BLaER1 treated with 17β-estradiol and CSF1 and Interleukin-3, amounts not matched to agents 10 nM and 100 nM (cell line): ENCODE results near the gene TTLL13.
A peak's percentile ranks its signal among the peaks of the same experiment; 100 is the strongest.

Experiments
- H3K27ac ChIP-seq, 11 experiments: shearing (Covaris generic); formaldehyde crosslinking; 2 replicates each; pipeline ENCODE4 v1.8.1; 2022
- H3K27me3 ChIP-seq, 11 experiments: shearing (Covaris generic); formaldehyde crosslinking; 2 replicates each; pipeline ENCODE4 v1.8.1; 2022
- H3K36me3 ChIP-seq, 11 experiments: shearing (Covaris generic); formaldehyde crosslinking; 2 replicates each; pipeline ENCODE4 v1.8.1; 2022
- H3K4me1 ChIP-seq, 10 experiments: shearing (Covaris generic); formaldehyde crosslinking; 2 replicates each; pipeline ENCODE4 v1.8.1; 2022
- H3K4me2 ChIP-seq, 11 experiments: shearing (Covaris generic); formaldehyde crosslinking; 2 replicates each; pipeline ENCODE4 v1.8.1; 2022
- H3K4me3 ChIP-seq, 10 experiments: shearing (Covaris generic); formaldehyde crosslinking; 2 replicates each; pipeline ENCODE4 v1.8.1; 2022
- H3K9ac ChIP-seq, 11 experiments: shearing (Covaris generic); formaldehyde crosslinking; 2 replicates each; pipeline ENCODE4 v1.8.1; 2022
- H3K9me3 ChIP-seq, 11 experiments: shearing (Covaris generic); formaldehyde crosslinking; replicated peaks in 1 of 11; 2 replicates each; pipeline ENCODE4 v1.8.1; 2022
- H4K20me1 ChIP-seq, 11 experiments: shearing (Covaris generic); formaldehyde crosslinking; 2 replicates each; pipeline ENCODE4 v1.8.1; 2022
- Cebpa-rat ChIP-seq, 11 experiments: shearing (Covaris generic); IDR thresholded peaks; 2 replicates each; pipeline ENCODE4 v1.8.1; 2022

Gene TTLL13

GRCh38 chr15:90212221-90213098, 36.9 kb upstream of the TTLL13 start:
- Histone ChIP-seq H3K4me3 (no peak overlapping the region), H3K9me3 (no peaks in the 10 kb centered on the region), H3K27me3 (no peaks in the 10 kb centered on the region), H3K36me3 (peaks cover 3 to 75% (median 36%) of the 10 kb centered on the region in 11 experiments; a peak in 19 of 22 replicates), H3K4me1 (peaks cover 57 to 76% (median 62%) of the 10 kb centered on the region in 10 experiments), H3K9ac (peak overlapping the region in 2 of 11 experiments; percentile 14 to 21; a peak in 2 of 22 replicates), H3K4me2 (peak overlapping the region; percentile 56 to 94 (median 88)), H3K27ac (peak overlapping the region in 5 of 11 experiments; percentile 18 to 61 (median 50); a peak in 5 of 22 replicates), H4K20me1 (peaks cover 6 to 92% (median 45%) of the 10 kb centered on the region in 11 experiments; a peak in 16 of 22 replicates)
- no peak for TF ChIP-seq Cebpa-rat (IDR thresholded peaks at IDR 0.05)

- Histone ChIP-seq H4K20me1 (peaks cover 6 to 92% (median 45%) of the 10 kb centered on the region in 11 experiments; a peak in 16 of 22 replicates), H3K27me3 (no peaks in the 10 kb centered on the region), H3K27ac (peak overlapping the region in 5 of 11 experiments; percentile 3 to 22 (median 15); a peak in 3 of 22 replicates), H3K4me1 (peaks cover 57 to 70% (median 62%) of the 10 kb centered on the region in 10 experiments), H3K4me2 (peak overlapping the region; percentile 38 to 94 (median 83)), H3K4me3 (no peak overlapping the region), H3K9ac (peak overlapping the region in 5 of 11 experiments; percentile 3 to 26 (median 14); a peak in 3 of 22 replicates), H3K9me3 (no peaks in the 10 kb centered on the region), H3K36me3 (peaks cover 0 to 75% (median 38%) of the 10 kb centered on the region in 11 experiments; a peak in 19 of 22 replicates)
- TF ChIP-seq Cebpa-rat (IDR thresholded peaks at IDR 0.05) = no peak
Observed at GRCh38 chr15:90213122-90213817, 36.1 kb upstream of the TTLL13 start.

DNA sequence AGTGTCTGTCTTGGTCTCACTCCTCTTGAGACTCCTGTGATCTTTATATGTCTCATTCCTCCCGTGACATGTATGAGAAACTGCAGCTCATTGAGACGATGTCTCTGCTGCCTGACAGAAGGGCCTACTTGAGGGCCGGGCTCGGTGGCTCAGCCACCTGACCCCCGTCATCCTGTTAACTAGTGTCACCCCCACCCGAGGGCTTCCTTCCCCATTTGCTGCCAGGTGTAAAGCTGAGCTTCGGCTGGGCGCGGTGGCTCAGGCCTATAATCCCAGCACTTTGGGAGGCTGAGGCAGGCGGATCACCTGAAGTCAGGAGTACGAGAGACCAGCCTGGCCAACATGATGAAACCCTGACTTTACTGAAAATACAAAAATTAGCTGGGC, 35.5 kb upstream of the TTLL13 start:
- Histone ChIP-seq H3K9me3 (no peaks in the 10 kb centered on the region), H4K20me1 (peaks cover 6 to 92% (median 42%) of the 10 kb centered on the region in 11 experiments; a peak in 16 of 22 replicates), H3K9ac (peak overlapping the region in 4 of 11 experiments; percentile 3 to 26 (median 9); a peak in 1 of 22 replicates), H3K4me1 (peaks cover 57 to 65% (median 64%) of the 10 kb centered on the region in 10 experiments), H3K27ac (peak overlapping the region in 3 of 11 experiments; percentile 3 to 21 (median 7); a peak in 1 of 22 replicates), H3K4me2 (peak overlapping the region; percentile 38 to 94 (median 83)), H3K4me3 (no peak overlapping the region), H3K36me3 (peaks cover 0 to 76% (median 36%) of the 10 kb centered on the region in 11 experiments; a peak in 19 of 22 replicates), H3K27me3 (no peaks in the 10 kb centered on the region)
- TF ChIP-seq Cebpa-rat (IDR thresholded peaks at IDR 0.05) = no peak

DNA sequence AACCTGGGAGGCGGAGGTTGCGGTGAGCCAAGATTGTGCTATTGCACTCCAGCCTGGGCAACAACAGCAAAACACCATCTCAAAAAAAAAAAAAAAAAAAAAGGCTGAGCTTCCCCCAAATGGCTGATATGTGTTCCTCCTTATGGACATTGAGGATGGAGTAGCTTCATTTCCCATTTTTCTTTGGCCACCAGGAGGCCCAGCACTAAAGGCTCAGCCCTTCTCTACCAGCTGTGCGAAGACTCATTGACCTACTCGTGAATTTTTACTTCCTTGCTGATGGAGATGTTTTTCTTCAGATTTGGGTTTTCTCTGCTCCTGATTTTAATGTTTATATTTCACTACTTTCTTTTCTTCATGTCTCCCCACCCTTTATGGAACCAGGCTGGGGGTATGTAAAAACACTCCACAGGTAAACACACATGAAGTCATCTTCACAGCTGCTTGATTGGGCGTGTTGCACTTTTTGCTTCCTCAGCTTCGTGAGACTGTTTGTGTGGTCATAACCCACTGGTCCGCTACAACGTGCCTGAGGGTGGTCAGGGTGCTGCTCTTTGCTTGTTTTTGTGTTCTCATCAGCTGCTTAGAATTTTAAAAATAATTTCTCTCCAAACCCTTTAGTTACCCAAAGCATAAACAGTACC, 34.7 kb upstream of the TTLL13 start:
- Histone ChIP-seq H3K4me1 (peaks cover 58 to 67% (median 64%) of the 10 kb centered on the region in 10 experiments), H3K36me3 (peaks cover 0 to 76% (median 30%) of the 10 kb centered on the region in 11 experiments; a peak in 19 of 22 replicates), H3K27ac (no peak overlapping the region), H3K4me3 (no peak overlapping the region), H3K27me3 (no peaks in the 10 kb centered on the region), H4K20me1 (peaks cover 6 to 93% (median 39%) of the 10 kb centered on the region in 11 experiments; a peak in 16 of 22 replicates), H3K9me3 (no peaks in the 10 kb centered on the region), H3K9ac (no peak overlapping the region), H3K4me2 (peak overlapping the region in 6 of 11 experiments; percentile 42 to 94 (median 89); a peak in 6 of 22 replicates)
- TF ChIP-seq Cebpa-rat (IDR thresholded peaks at IDR 0.05) = no peak

- Histone ChIP-seq H3K27ac (no peak overlapping the region), H3K36me3 (peaks cover 5 to 87% (median 33%) of the 10 kb centered on the region in 11 experiments; a peak in 19 of 22 replicates), H4K20me1 (peaks cover 7 to 76% (median 19%) of the 10 kb centered on the region in 11 experiments; a peak in 16 of 22 replicates), H3K9me3 (no peaks in the 10 kb centered on the region), H3K4me2 (no peak overlapping the region), H3K4me1 (peaks cover 30 to 63% (median 56%) of the 10 kb centered on the region in 10 experiments), H3K27me3 (no peaks in the 10 kb centered on the region), H3K9ac (peak overlapping the region in 1 of 11 experiments; percentile 7; a peak in 1 of 22 replicates), H3K4me3 (no peak overlapping the region)
- TF ChIP-seq Cebpa-rat (IDR thresholded peaks at IDR 0.05) = no peak
Observed at GRCh38 chr15:90217671-90218394, 31.5 kb upstream of the TTLL13 start.

- Histone ChIP-seq H4K20me1 (peaks cover 0 to 79% (median 13%) of the 10 kb centered on the region in 11 experiments; a peak in 14 of 22 replicates), H3K4me1 (peaks cover 12 to 63% (median 56%) of the 10 kb centered on the region in 10 experiments), H3K9me3 (no peaks in the 10 kb centered on the region), H3K4me2 (peak overlapping the region in 10 of 11 experiments; percentile 2 to 47 (median 38); a peak in 13 of 22 replicates), H3K4me3 (no peak overlapping the region), H3K27ac (0 out of 22 replicates have a peak overlapping the region, but pooled peaks of 1 of the 11 experiments have one; percentile 19), H3K9ac (peak overlapping the region in 3 of 11 experiments; percentile 10 to 38 (median 19); a peak in 2 of 22 replicates), H3K36me3 (peaks cover 18 to 95% (median 48%) of the 10 kb centered on the region in 11 experiments), H3K27me3 (no peaks in the 10 kb centered on the region)
- TF ChIP-seq Cebpa-rat (IDR thresholded peaks at IDR 0.05) = no peak
Observed at GRCh38 chr15:90219421-90220141, 29.8 kb upstream of the TTLL13 start.
